LNCaP clone FGC (cell line): ENCODE results near the gene KRT86.

Source experiments
- DNase-seq: peaks from one replicate; pipeline ENCODE4 v3.0.0-alpha.2; 2011; ENCODE audit warnings: low read depth
- H3K4me3 ChIP-seq: 2 replicates; pipeline ENCODE4 v1.5.1; 2011; ENCODE audit warnings: mild to moderate bottlenecking, low read depth, low read length, control low read depth
- CTCF ChIP-seq: IDR thresholded peaks from 2 replicates; pipeline ENCODE4 v1.5.1; 2012; ENCODE audit warnings: mild to moderate bottlenecking; ENCODE audit not compliant: control insufficient read depth, insufficient read depth; ENCODE audit errors: extremely low read depth

KRT86 gene

GRCh38 chr12:52349196-52349595, 74.8 kb downstream of the KRT86 start:
- DNase-seq: no peak
- no peak for TF ChIP-seq CTCF
- no peak overlapping the region for H3K4me3 ChIP-seq

GRCh38 chr12:52350021-52350620, 75.7 kb downstream of the KRT86 start:
- no peak for DNase-seq
- TF ChIP-seq CTCF: no peak
- no peak overlapping the region for H3K4me3 ChIP-seq

- H3K4me3 ChIP-seq: no peak overlapping the region
- no peak for DNase-seq
- TF ChIP-seq CTCF: no peak
Measured at GRCh38 chr12:52350786-52351185, 76.3 kb downstream of the KRT86 start.

- no peak overlapping the region for H3K4me3 ChIP-seq
- DNase-seq: peak; percentile 37
- TF ChIP-seq CTCF: no peak
Measured at GRCh38 chr12:52351196-52352059, 77.0 kb downstream of the KRT86 start.

- no peak for TF ChIP-seq CTCF
Measured at GRCh38 chr12:52352951-52353350, 78.5 kb downstream of the KRT86 start.

GRCh38 chr12:52353766-52354165, 79.3 kb downstream of the KRT86 start:
- DNase-seq: no peak
- TF ChIP-seq CTCF: no peak

More at GRCh38 chr12:52352951-52353350, 78.5 kb downstream of the KRT86 start:
- DNase-seq: no peak
- no peak overlapping the region for H3K4me3 ChIP-seq

More at GRCh38 chr12:52353766-52354165, 79.3 kb downstream of the KRT86 start:
- H3K4me3 ChIP-seq: no peak overlapping the region
